HG02943 (cell line): Measurements from ENCODE around the gene HLA-A.
"Not testable (repeated sequence)": the region's sequence is repeated elsewhere in the genome, so short reads cannot be mapped to it uniquely, and the experiment has no call there.

Experiments used
- ATAC-seq: cut with Tn5 transposase; IDR thresholded peaks from one replicate; pipeline ENCODE4 v1.9.1; 2021; ENCODE audit warnings: mild to moderate bottlenecking, low read depth, moderate library complexity; ENCODE audit not compliant: unreplicated experiment

HLA-A gene

GRCh38 chr6:29958046-29958445 is 15.7 kb downstream of the HLA-A start:
- no peak for ATAC-seq

DNA sequence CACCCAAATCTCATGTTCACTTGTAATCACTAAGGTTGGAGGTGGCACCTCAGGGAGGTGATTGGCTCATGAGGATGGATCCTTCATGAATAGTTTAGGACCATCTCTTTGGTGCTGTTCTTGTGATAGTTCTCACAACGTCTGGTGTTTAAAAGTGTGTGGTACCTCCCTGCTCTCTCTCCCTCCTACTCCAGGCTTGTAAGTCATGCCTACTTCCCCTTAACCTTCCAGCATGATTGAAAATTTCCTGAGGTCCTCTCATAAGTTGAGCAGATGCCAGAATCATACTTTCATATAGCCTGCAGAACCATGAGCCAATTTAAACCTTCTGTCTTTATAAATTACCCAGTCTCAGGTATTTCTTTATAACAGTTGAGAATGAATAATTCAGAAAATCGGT is 16.6 kb downstream of the HLA-A start:
- ATAC-seq, result no peak

DNA sequence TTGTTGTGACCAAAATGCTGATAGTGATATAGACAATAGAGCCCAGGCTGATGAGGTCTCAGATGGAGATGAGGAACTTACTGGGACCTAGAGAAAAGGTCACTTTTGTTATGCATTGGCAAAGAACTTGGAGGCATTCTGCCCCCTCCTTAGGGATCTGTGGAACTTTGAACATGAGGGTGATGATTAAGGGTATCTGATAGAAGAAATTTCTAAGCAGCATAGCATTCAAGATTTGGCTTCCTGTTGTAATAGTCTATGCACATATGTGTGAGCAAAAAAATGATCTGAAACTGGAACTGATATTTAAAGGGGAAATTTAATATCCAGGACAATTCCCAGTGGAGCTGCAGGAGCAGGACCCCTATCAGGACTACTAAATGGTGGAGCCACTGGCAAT is 17.1 kb downstream of the HLA-A start:
- ATAC-seq, result no peak

GRCh38 chr6:29961966-29962365 is 19.6 kb downstream of the HLA-A start:
- no peak for ATAC-seq

- ATAC-seq, result not testable (repeated sequence)
Measured at GRCh38 chr6:29963697-29964096, 21.4 kb downstream of the HLA-A start.

GRCh38 chr6:29964518-29964886 is 22.2 kb downstream of the HLA-A start:
- ATAC-seq, result no peak

- no peak for ATAC-seq
Measured at GRCh38 chr6:29964887-29965562, 22.7 kb downstream of the HLA-A start.

DNA sequence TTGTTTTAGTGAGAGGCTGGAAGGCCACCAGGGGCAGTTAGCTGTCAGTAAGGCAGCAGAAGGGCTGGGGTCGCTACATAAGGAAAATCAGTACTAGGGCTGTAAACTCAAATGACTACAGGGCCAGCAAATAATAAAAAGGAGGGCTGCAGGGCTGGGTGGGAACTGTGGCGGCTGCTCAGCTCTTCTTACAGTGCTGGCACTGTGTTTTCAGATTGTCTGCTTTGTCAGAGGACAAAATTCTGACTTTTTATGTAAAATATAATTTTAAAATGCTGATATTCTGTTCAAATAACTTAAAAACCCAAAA is 23.2 kb downstream of the HLA-A start:
- ATAC-seq, result no peak

GRCh38 chr6:29965873-29966601 is 23.7 kb downstream of the HLA-A start:
- no peak for ATAC-seq

DNA sequence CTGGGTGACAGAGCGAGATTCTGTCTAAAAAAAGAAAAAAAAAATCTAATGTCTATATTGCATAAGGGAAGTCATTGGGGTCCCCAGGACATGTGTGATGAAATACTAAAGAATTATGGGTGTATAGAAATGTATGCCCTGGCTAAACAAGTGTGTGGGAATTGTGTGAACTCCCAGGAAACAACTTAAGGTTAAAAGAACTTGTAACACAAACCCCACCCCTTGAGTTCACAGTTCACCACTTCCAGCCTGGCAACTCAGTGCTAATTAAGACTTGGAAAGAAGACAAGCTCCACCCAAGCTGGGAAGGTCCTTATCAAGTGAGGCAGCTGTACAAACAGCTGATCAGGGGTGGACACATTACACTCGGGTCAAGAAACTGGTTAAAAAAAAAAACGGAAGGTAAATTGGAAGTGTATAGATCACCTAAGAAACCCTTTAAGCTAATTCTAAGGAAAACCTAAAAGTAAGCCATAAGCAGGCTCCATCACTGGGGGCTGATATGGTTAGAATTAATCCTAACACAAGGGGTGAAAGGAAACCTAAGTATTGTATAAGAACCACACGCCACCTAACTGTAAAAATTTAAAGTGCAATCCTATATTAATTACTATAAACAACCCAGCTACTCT is 25.2 kb downstream of the HLA-A start:
- ATAC-seq, result no peak

DNA sequence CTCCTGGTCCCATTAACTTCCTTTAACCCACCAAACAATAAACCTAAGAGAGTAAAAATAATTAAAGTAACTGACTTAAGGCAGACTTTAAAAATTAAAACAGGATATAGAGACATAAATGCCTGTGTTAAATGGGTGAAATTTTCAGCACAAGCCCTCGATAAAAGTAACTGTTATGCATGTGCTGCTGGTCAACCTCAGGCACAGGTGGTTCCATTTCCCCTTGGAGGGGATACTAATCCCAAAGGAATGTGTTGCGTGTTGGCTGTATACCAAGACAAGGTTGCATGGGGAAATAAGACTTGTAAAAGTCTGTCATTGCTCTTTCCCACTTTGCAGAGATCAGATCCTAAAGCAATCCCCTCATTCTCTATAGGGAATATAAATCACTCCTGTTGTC is 25.8 kb downstream of the HLA-A start:
- no peak for ATAC-seq

DNA sequence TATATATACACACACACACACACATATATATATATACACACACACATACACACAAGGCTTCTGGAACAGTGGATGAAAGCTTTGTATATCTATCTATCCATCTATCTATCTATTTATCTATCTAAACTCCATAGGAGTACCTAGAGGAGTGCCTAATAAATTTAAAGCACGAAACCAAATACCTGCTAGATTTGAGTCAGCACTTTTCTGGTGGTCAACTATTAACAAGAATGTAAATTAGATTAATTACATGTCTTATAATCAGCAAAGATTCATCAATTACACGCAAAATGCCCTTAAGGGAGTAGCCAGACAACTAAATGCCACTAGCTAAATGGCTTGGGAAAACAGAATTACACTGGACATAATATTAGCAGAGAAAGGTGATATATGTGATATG is 26.6 kb downstream of the HLA-A start:
- ATAC-seq, result no peak

- ATAC-seq, result no peak
Measured at GRCh38 chr6:29970711-29971110, 28.4 kb downstream of the HLA-A start.

DNA sequence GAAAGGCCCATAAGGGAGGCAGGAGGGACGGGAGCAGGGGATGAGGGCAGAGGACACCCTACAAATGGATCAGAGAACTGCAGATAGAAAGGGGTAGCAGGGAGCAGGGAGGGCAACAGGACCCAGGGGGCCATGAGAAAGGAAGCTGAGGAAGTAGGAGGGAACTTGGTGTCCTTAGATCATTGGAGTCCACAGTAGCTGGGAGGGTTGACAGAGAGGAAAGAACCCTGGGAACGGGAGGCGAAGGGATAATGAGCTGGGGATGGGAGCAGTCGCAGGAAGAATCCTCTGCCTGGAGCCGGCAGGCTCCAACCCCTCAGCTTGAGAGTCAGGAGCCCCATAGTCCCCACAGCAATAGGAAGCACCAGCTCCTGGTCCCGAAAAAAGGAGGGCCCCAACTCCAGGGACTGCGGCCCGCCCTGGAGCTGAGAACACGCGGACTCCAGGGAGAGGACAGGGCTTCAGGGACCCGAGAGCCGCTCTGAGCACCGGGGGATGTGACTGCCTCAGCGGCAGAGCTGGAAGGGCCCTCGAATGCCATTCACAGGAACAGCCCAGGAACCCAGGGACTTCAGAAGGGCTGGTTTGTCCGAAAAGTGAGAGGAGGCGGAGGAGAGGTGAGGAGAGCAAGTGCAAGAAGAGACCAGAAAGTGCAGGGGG is 32.7 kb downstream of the HLA-A start:
- ATAC-seq, result no peak

DNA sequence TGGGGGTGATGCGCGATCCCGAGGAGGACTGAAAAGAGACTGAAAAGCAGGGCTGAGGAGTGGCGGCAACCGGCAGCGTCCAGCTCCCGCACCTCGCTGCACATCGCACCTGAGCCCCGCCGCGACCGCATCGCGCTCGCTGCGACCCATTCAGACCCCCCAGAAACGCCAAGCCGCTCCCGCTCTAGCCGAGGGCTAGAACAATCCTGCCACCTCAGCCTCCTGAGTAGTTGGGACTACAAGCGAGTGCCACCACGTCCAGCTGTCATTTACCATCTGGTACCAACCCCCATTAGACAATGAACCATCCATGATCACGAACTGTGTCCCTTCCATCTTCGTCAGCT is 33.2 kb downstream of the HLA-A start:
- ATAC-seq, result no peak

DNA sequence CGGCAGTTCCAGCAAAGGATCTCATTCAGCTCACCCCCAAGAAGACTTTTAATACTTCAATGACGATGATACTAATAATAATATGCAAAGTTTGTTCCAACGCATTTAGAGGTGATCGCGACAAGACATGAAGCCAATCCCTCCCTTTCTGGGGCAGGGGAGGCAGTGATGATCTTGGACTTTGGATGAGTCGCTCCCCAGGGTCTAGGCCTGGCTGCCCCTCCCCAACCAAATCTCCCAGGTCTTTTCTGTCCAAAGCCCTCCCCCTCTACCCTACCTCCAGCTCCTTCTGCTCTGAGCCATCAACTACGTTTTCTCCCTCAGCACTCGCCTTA is 33.9 kb downstream of the HLA-A start:
- ATAC-seq, result no peak

DNA sequence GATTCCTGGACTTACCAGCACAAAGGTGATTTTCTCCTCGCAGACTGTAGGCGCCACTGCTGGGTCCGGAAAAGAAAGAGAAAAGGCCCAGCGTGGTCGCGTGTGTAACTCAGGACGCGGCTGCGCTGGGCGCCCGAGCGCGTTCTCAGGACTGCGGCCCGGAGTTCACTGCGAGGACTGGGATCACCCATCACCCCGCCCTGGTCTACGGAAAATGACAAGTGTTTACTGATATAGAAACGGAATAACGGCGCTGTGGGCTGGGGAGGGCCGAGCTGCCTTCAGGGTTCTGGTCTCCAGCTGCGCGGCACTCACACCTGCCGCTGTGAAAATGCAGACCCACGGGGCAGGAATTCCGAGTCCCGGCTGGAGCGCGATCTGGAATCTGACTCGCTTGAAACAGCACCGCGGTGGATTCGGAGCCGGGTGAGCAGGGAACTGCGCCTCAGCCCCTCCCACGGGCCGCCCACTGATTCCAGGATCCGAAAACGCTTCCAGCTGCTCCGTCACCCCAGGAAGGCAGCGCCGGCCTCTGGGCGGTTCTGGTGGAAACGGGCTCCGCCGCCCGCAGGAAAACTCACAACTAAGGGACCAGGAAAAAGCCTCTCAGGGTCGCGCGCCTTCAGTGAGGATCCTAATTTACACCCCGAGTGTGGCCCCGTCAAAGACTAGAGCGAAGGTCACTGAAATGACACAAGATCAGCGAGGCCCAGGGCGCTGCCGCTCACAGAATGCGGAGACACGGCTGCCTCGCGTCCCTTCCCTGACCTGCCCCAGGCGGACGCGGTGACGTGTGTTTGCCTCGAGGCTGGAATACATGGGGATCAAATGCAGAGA is 34.5 kb downstream of the HLA-A start:
- no peak for ATAC-seq

DNA sequence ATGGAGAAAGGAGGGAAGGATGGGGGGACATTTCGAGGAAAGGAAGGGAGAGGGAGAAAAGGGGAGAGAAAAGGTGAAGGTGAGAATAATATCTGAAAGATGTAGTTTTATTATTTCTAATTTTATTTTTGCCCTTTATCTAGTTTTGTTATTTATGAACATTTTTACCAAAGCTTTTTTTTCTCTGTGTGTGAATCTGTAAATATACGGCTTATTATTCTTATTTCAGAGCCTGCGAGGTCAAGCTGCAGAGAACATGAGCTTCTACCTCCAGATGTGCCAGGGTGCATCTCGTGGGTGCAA is 35.0 kb downstream of the HLA-A start:
- no peak for ATAC-seq

DNA sequence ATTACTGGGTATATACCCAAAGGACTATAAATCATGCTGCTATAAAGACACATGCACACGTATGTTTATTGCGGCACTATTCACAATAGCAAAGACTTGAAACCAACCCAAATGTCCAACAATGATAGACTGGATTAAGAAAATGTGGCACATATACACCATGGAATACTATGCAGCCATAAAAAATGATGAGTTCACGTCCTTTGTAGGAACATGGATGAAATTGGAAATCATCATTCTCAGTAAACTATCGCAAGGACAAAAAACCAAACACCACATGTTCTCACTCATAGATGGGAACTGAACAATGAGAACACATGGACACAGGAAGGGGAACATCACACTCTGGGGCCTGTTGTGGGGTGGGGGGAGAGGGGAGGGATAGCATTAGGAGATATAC is 37.7 kb downstream of the HLA-A start:
- not testable (repeated sequence) for ATAC-seq

- ATAC-seq, result no peak
Measured at GRCh38 chr6:29980511-29980910, 38.2 kb downstream of the HLA-A start.

DNA sequence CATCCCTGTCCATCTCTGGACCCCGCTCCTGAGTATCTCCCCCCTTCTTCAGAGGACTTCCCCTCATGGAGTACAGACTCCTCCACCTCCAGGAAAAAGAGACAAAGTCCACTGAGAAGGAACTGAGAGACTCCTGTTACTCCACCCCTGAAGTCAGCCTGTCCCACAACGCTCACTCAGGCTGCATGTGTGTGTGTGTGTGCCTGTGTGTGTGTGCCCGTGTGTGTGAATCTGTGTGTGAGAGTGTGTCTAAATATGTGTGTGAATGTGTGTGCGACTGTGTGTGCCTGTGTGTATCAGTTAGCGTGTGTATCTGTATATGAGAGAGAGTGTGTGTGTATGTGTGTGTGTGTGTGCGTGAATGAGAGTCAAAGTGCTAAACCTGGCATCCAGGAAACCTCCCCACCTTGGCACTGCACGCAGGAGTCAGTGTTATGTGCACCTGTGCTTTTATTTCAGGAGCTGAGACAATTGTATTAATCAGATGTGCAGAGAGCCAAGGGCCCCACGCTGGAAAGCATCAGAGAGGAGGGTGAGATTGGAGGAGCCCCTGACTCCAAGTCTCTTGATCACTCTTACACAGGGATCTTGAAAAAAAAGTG is 39.0 kb downstream of the HLA-A start:
- no peak for ATAC-seq
